Activated CD4-positive, alpha-beta T cell treated with anti-CD3 and anti-CD28 coated beads for 48 hours (primary cell): ENCODE measurements around the gene POLR1E.
"Not testable (repeated sequence)": the region's sequence is repeated elsewhere in the genome, so short reads cannot be mapped to it uniquely, and the experiment has no call there.

Source experiments
- DNase-seq: peaks from one replicate; pipeline ENCODE4 v3.0.0-alpha.2; 2020

The POLR1E gene

GRCh38 chr9:37465249-37466036, 20.3 kb upstream of the POLR1E start, which contains the start of gene ZBTB5:
Gene ZBTB5, minus strand, starts transcription at chr9:37465450. Its CDS starts 22,899 bp downstream, at chr9:37442551.
- DNase-seq: peak; percentile 99

- DNase-seq: peak; percentile 56
These were observed 19.6 kb upstream of the POLR1E start for GRCh38 chr9:37466037-37466709.

- DNase-seq: not testable (repeated sequence)
These were observed 18.2 kb upstream of the POLR1E start for GRCh38 chr9:37467530-37467929.

GRCh38 chr9:37468620-37469019, 17.1 kb upstream of the POLR1E start:
- no peak for DNase-seq

DNA sequence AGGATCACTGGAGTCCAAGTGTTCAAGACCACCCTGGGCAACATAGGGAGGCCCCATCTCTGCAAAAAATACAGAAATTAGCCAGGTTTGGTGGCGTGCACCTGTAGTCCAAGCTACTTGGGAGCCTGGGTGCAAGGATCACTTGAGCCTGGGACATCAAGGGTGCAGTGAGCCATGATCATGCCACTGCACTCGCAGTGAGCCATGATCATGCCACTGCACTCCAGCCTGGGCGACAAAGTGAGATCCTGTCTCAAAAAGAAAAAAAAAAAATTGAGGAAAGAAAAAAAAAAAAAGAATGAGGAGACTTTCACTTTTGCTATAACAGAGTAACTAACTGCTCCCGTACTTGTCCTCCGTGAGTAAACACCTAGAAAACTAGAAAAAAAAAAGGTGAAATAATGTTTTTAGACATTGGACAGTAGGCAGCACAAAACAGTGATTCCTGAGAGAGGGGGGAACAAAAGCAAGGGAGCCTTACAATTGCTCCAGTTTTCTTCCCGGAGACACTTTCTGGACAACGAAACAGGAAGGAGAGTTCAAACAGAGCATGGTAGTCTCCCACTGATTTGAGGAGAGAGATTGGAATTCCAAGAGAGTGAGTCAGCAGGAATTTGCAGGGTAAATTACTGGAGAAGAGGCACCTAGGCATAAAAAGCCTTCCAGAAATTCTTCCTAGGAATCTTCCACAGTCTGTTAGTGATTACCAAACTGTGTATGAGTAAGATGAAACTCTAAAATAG, 13.6 kb upstream of the POLR1E start:
- no peak for DNase-seq

GRCh38 chr9:37473982-37474381, 11.8 kb upstream of the POLR1E start:
- not testable (repeated sequence) for DNase-seq

DNA sequence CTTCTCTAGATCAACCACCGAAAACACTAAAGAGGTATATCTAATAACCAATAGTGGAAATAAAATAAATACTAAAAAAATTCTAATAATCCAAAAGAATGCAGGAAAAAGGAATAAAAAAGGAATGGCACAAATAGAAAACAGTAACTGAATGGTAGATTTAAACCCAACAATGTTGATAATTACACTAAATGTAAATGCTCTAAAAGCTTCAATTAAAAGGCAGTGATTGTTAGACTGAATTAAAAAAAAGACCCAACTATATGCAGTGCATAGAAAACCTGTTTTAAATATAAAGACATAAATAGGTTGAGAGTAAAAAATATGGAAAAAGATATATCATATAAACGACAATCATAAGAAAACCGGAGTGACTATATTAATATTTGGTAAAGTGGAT, 11.3 kb upstream of the POLR1E start:
- no peak for DNase-seq

DNA sequence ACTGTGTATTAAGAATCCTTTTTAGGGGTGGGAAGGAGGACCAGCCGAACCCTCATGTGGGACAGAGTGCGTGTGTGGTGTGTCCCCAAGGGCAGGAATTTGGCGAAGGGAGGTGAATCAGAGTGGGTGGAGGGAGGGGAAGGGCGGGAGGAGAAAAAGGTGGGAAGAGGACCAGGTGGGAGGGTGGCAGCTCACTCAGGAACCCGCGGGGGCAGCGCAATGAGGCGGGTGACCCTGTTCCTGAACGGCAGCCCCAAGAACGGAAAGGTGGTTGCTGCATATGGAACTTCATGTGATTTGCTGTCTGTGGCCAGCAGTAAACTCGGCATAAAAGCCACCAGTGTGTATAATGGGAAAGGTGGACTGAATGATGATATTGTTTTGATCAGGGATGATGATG, 8.8 kb upstream of the POLR1E start:
- DNase-seq: no peak

- not testable (repeated sequence) for DNase-seq
These were observed 8.3 kb upstream of the POLR1E start for GRCh38 chr9:37477443-37477842.

DNA sequence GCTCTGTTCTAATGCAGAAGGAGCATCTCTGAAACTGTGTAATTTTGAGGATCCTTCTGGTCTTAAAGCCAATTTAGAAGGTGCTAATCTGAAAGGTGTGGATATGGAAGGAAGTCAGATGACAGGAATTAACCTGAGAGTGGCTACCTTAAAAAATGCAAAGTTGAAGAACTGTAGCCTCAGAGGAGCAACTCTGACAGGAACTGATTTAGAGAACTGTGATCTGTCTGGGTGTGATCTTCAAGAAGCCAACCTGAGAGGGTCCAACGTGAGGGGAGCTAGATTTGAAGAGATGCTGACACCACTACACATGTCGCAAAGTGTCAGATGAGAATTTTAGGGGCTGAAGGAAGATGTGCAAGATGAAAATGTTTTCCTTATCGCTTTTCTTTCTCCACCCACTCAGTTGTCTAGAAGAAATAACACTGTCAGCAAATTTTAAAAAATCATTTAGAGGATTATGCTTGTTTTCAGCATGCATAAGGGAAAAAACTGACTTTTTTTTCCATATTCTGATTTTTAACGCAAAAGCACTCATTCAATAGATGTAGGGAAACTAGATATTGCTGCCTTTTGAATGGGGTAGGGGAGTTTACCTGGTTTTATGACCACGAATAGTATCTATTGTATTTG, 7.6 kb upstream of the POLR1E start:
- not testable (repeated sequence) for DNase-seq

DNA sequence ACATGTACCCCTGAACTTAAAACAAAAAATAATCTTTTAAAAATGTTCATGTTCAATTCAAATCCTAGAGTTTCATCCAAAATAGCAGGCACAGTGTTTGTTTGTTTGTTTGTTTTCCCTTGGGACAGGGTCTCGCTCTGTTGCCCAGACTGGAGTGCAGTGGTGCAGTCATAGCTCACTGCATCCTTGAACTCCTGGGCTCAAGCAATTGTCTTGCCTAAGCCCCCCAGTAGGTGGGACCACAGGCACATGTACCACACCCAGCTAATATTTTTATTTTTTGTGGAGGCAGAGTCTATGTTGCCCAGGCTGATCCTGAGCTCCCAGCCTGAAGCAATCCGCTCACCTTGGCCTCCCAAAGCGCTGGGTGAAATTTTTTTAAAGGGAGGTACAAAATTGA, 5.0 kb upstream of the POLR1E start:
- no peak for DNase-seq

DNA sequence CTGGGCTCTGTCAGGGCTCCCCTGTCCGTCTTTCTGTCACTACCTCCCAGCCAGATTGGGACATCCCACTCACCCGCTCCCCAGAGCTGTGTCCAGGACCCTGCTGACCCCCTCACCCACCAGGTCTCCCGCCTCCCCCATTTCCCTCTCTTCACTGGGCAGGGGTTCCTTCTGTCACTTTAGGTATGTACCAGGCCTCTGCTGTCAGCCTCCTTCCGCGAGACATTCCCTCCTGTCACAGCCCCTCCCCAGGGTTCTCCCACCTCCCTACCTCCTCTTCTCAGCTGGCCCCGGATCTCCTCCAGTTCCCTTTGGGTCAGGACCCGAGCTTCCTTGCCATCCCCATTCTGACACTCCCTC, 488 bp downstream of the POLR1E start:
- no peak for DNase-seq

DNA sequence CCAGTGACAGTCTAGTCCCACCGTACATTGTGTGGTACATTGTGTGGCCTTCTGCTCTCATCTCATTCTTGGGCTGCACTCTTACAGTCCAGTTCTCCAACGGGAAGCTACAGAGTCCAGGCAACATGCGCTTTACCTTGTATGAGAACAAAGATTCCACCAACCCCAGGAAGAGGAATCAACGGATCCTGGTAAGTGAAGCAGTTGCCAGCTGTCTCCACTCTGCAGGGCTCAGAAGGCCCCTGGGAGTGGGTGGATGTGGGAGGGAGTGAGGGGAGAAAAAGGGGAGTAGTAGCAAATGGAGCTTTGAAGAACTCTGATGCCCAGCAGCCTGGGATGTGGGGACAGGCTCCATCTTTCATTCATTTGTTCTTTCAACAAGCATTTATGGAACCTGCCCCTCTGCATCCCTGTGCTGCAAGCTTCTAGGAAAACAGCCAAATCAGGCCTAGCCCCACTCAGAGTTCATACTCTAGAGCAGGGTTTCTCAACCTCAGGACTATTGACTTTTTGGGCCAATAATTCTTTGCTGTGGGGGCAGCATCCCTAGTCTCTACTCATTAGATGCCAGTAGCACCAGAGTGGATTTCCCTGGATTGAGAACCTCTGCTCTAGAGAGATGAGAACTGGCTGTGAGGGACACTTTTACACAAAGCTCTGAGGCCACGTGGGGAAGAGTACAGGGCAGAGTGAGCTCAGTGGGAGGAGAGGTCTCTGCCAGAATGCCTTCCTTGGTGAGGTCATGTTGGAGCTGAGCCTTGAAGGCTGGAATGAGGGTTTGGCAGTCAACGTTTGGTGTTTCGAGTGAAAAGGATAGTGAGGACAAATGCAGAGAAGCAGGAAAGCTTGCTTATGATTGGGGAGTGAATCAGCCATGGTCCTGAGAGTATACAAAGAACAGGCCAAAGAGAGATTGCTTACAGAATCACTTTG, 1.1 kb downstream of the POLR1E start:
- no peak for DNase-seq

- no peak for DNase-seq
These were observed 6.2 kb downstream of the POLR1E start for GRCh38 chr9:37491939-37492338.

DNA sequence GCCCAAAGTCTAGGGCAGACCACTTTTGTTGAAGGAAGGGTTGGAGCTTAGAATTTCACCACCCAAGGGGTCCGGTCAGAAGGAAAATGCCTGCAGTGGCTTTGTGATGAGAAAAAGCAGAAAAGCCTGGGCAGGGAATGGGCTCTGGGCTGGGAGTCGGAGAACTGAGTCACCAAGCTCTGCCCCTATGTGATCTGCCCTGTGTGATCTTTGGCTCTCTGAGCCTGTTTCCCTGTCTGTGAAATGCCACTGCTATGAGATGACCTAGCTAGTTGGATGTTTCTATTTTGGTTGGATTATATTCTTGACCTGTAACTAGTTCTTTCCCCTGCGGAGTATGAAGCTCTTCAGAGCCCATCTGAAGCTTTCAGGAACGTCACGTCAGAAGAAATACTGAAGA, 9.8 kb downstream of the POLR1E start:
- DNase-seq: no peak

DNA sequence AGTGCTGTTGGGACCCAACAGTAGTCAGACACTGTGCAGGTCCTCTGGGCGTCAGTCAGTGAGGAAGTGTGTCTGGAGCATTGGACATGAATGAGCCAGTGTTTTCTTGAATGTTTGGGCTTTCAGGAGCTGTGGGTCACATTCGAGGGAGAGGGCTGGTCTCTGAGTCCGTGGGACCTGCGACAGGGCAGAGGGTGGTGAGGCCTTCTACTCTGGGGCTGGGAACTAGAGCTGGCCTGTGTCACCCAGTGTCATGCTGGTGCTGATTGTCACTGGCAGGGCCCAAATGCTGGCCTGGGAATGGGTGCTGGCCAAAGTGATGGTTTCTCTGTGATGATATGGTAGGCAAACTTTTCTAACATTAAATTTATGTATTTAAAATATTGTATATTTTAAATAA, 10.3 kb downstream of the POLR1E start:
- DNase-seq: no peak

DNA sequence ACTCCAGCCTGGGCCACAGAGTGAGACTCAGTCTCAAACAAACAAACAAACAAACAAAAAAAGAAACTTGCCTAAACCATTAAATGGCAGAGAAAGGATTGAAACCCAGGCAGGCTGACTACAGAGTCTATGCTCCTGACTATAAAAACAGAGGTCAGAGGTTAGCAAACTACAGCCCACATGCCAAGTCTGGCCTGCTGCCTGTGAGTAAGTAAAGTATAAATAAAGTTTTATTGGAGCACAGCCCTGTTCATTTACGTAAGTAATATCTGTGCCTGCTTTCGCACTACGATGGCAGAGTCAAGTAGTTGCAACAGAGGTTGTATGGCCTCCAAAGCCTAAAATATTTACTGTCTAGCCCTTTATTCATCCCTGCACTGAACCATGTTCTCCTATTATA, 11.6 kb downstream of the POLR1E start:
- no peak for DNase-seq

- no peak for DNase-seq
These were observed 12.7 kb downstream of the POLR1E start for GRCh38 chr9:37498457-37498856.

DNA sequence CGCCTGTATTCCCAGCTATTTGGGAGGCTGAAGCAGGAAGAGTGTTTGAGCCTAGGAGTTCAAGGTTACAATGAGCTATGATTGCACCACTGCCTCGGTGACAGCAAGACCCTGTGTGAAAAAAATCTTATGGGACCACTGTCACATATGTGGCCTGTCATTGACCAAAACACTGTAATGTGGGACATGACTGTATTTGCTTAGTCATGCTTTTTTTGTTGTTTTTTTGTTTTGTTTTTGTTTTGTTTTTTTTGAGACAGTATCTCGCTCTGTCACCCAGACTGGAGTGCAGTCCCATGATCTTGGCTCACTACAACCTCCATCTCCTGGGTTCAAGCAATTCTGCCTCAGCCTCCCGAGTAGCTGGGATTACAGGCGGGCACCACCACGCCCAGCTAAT, 13.5 kb downstream of the POLR1E start:
- DNase-seq: no peak

- DNase-seq: no peak
These were observed 16.3 kb downstream of the POLR1E start for GRCh38 chr9:37501957-37502596.

GRCh38 chr9:37503736-37504135, 18.0 kb downstream of the POLR1E start:
- DNase-seq: no peak

DNA sequence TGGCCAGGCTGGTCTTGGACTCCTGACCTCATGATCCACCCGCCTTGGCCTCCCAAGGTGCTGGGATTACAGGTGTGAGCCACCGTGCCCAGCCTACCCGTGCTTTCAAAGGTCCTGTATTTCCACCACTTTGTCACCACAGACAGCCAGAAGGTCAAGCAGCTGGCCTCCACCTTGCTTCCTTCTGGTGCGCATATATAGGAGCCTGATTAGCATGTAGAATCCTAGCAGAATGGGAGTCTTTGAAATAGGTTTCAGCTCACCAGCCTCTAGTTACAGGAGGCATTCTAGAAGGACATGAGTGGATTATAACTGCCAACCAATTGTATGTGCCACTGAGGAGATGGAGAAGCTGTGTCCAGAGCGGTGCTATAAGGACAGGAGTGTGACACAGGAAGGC, 18.9 kb downstream of the POLR1E start:
- no peak for DNase-seq
